OCI-LY3 (cell line): ENCODE measurements around the gene P4HB.

ENCODE experiments used
- H2AFZ ChIP-seq: fragments of 200-600, 300-600 bp; shearing (Covaris generic); 2 replicates; pipeline ENCODE4 v1.6.0; 2014; ENCODE audit warnings: antibody characterized with exemption, low read depth, low read length
- H3K27ac ChIP-seq: fragments of 200-600, 300-600 bp; sonication (generic); 2 replicates; pipeline ENCODE4 v1.5.1; 2014; ENCODE audit warnings: mild to moderate bottlenecking, low read length, moderate library complexity, mixed read lengths
- H3K27me3 ChIP-seq: fragments of 200-600, 300-600 bp; sonication (generic); 2 replicates; pipeline ENCODE4 v1.6.1; 2014; ENCODE audit warnings: low read depth, low read length, mixed read lengths
- H3K36me3 ChIP-seq: fragments of 200-600, 300-600 bp; sonication (generic); replicated peaks from 2 replicates; pipeline ENCODE3; 2014; ENCODE audit warnings: low read depth, low read length, mixed read lengths
- H3K4me1 ChIP-seq: fragments of 300-600, 200-600 bp; sonication (generic); 2 replicates; pipeline ENCODE4 v1.6.1; 2014; ENCODE audit warnings: low read length, mixed read lengths
- H3K4me2 ChIP-seq: fragments of 200-600, 300-600 bp; sonication (generic); 2 replicates; pipeline ENCODE4 v1.6.1; 2014; ENCODE audit warnings: low read length, mixed read lengths
- H3K4me3 ChIP-seq: fragments of 300-600, 200-600 bp; sonication (generic); 2 replicates; pipeline ENCODE4 v1.5.1; 2014; ENCODE audit warnings: antibody characterized with exemption, mild to moderate bottlenecking, low read length, moderate library complexity
- H3K79me2 ChIP-seq: fragments of 300-600, 200-600 bp; shearing (Covaris generic); 2 replicates; pipeline ENCODE4 v1.6.1; 2014; ENCODE audit warnings: mild to moderate bottlenecking, low read length, mixed read lengths
- H3K9ac ChIP-seq: fragments of 300-600, 200-600 bp; shearing (Covaris generic); 2 replicates; pipeline ENCODE4 v1.6.0; 2014; ENCODE audit warnings: mild to moderate bottlenecking, low read length, moderate library complexity
- H3K9me3 ChIP-seq: fragments of 200-600, 300-600 bp; shearing (Covaris generic); 2 replicates; pipeline ENCODE4 v1.6.1; 2014; ENCODE audit warnings: low read length, mixed read lengths; ENCODE audit not compliant: insufficient read depth
- H4K20me1 ChIP-seq: fragments of 200-600, 300-600 bp; sonication (generic); 2 replicates; pipeline ENCODE4 v1.6.1; 2016; ENCODE audit warnings: low read length, mixed read lengths; ENCODE audit not compliant: insufficient read depth
- EZH2phosphoT487 ChIP-seq: fragments of 200-600 bp; shearing (Covaris generic); IDR thresholded peaks from 2 replicates; pipeline ENCODE4 v1.6.1; 2018; ENCODE audit warnings: antibody characterized with exemption, mixed run types, low read depth
- TF ChIP-seq, protein P1 (sequence below): fragments of 200-600, 300-600 bp; sonication (generic); IDR thresholded peaks from 2 replicates; pipeline ENCODE4 v1.5.1; 2014; ENCODE audit warnings: antibody characterized with exemption, low read length, low read depth

Gene P4HB

GRCh38 chr17:81832608-81833159 is 27.7 kb downstream of the P4HB start:
- no peaks in the 10 kb centered on the region for H3K27me3 ChIP-seq
- peak overlapping the region; percentile 94 for H3K9ac ChIP-seq
- H3K79me2 ChIP-seq, result peaks cover 30% of the 10 kb centered on the region
- no peak for TF ChIP-seq EZH2phosphoT487
- TF ChIP-seq, protein P1, sequence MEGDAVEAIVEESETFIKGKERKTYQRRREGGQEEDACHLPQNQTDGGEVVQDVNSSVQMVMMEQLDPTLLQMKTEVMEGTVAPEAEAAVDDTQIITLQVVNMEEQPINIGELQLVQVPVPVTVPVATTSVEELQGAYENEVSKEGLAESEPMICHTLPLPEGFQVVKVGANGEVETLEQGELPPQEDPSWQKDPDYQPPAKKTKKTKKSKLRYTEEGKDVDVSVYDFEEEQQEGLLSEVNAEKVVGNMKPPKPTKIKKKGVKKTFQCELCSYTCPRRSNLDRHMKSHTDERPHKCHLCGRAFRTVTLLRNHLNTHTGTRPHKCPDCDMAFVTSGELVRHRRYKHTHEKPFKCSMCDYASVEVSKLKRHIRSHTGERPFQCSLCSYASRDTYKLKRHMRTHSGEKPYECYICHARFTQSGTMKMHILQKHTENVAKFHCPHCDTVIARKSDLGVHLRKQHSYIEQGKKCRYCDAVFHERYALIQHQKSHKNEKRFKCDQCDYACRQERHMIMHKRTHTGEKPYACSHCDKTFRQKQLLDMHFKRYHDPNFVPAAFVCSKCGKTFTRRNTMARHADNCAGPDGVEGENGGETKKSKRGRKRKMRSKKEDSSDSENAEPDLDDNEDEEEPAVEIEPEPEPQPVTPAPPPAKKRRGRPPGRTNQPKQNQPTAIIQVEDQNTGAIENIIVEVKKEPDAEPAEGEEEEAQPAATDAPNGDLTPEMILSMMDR, result no peak
- H3K9me3 ChIP-seq, result no peaks in the 10 kb centered on the region
- H3K27ac ChIP-seq, result peak overlapping the region; percentile 78
- H3K4me3 ChIP-seq, result peak overlapping the region; percentile 94
- H3K36me3 ChIP-seq, result no peaks in the 10 kb centered on the region
- no peaks in the 10 kb centered on the region for H4K20me1 ChIP-seq
- peak overlapping the region; percentile 90 for H3K4me2 ChIP-seq
- peak overlapping the region; percentile 59; the same call in 1 of the 2 replicates for H2AFZ ChIP-seq
- peaks cover 16% of the 10 kb centered on the region for H3K4me1 ChIP-seq

GRCh38 chr17:81831957-81832607 is 28.3 kb downstream of the P4HB start:
- Histone ChIP-seq H3K9me3 (no peaks in the 10 kb centered on the region), H3K4me1 (peaks cover 16% of the 10 kb centered on the region), H2AFZ (peak overlapping the region; percentile 59; the same call in 1 of the 2 replicates), H3K27ac (peak overlapping the region; percentile 78), H3K27me3 (no peaks in the 10 kb centered on the region), H3K9ac (peak overlapping the region; percentile 94), H3K36me3 (no peaks in the 10 kb centered on the region), H4K20me1 (no peaks in the 10 kb centered on the region), H3K79me2 (peaks cover 30% of the 10 kb centered on the region), H3K4me2 (peak overlapping the region; percentile 90), H3K4me3 (peak overlapping the region; percentile 94)
- TF ChIP-seq, protein P1, result peak; percentile 13; the same call in 1 of the 2 replicates
- TF ChIP-seq EZH2phosphoT487, result no peak

GRCh38 chr17:81831563-81831956 is 28.8 kb downstream of the P4HB start:
- no peaks in the 10 kb centered on the region for H3K36me3 ChIP-seq
- no peaks in the 10 kb centered on the region for H4K20me1 ChIP-seq
- H3K27me3 ChIP-seq, result no peaks in the 10 kb centered on the region
- H3K4me2 ChIP-seq, result peak overlapping the region; percentile 90
- TF ChIP-seq, protein P1, result no peak
- TF ChIP-seq EZH2phosphoT487, result no peak
- peak overlapping the region; percentile 94 for H3K4me3 ChIP-seq
- H3K9me3 ChIP-seq, result no peaks in the 10 kb centered on the region
- H3K9ac ChIP-seq, result peak overlapping the region; percentile 94
- peaks cover 30% of the 10 kb centered on the region for H3K79me2 ChIP-seq
- peaks cover 16% of the 10 kb centered on the region for H3K4me1 ChIP-seq
- H2AFZ ChIP-seq, result peak overlapping the region; percentile 29; the same call in 1 of the 2 replicates
- peak overlapping the region; percentile 78 for H3K27ac ChIP-seq

- peaks cover 16% of the 10 kb centered on the region for H3K4me1 ChIP-seq
- no peaks in the 10 kb centered on the region for H4K20me1 ChIP-seq
- no peak overlapping the region for H3K4me3 ChIP-seq
- no peak for TF ChIP-seq EZH2phosphoT487
- TF ChIP-seq, protein P1, result no peak
- no peaks in the 10 kb centered on the region for H3K36me3 ChIP-seq
- H3K4me2 ChIP-seq, result no peak overlapping the region
- no peaks in the 10 kb centered on the region for H3K9me3 ChIP-seq
- H3K27ac ChIP-seq, result no peak overlapping the region
- no peak overlapping the region for H2AFZ ChIP-seq
- no peak overlapping the region for H3K9ac ChIP-seq
- no peaks in the 10 kb centered on the region for H3K27me3 ChIP-seq
- H3K79me2 ChIP-seq, result peaks cover 30% of the 10 kb centered on the region
Measured at GRCh38 chr17:81829858-81830257, 30.5 kb downstream of the P4HB start.
